K562 (cell line): ENCODE measurements around the gene CRTC3.

Source experiments
- ATF2 ChIP-seq: sonication (generic); formaldehyde crosslinking; IDR thresholded peaks from 2 replicates; pipeline ENCODE4 v1.8.1; 2022; ENCODE audit warnings: missing genetic modification reagents
- CHD7 ChIP-seq: fragments of 200-600 bp; sonication (generic); IDR thresholded peaks from one replicate; pipeline ENCODE4 v1.6.1; 2012; ENCODE audit warnings: mild to moderate bottlenecking, low read depth, low read length, inconsistent platforms
- CTCF ChIP-seq, 3 experiments: IDR thresholded peaks in 2 of 3; conservative IDR thresholded peaks in 1 of 3; 2 replicates each; pipeline ENCODE4 v1.5.1; 2011 to 2012; ENCODE audit warnings: low read length in 3 of 3, mild to moderate bottlenecking in 3 of 3, control low read depth in 2 of 3, improper control_type of control experiment in 1 of 3, inconsistent platforms in 1 of 3, low read depth in 1 of 3, mixed read lengths in 1 of 3, moderate library complexity in 1 of 3; ENCODE audit not compliant: insufficient read depth in 2 of 3
- EP300 ChIP-seq: IDR thresholded peaks from 2 replicates; pipeline ENCODE4 v1.6.1; 2012; ENCODE audit warnings: low read length, improper control_type of control experiment
- GABPA ChIP-seq: fragments of 200-800 bp; sonication (Bioruptor generic); conservative IDR thresholded peaks from 2 replicates; pipeline ENCODE4 v1.6.1; 2016; ENCODE audit warnings: low read depth, missing genetic modification characterization, missing compliant biosample characterization
- HMG20B ChIP-seq: fragments of 250-450 bp; sonication (Bioruptor Pico); IDR thresholded peaks from 2 replicates; pipeline ENCODE4 v1.5.0; 2021; ENCODE audit warnings: mild to moderate bottlenecking
- POLR2AphosphoS5 ChIP-seq: IDR thresholded peaks from 2 replicates; pipeline ENCODE4 v1.6.1; 2011; ENCODE audit warnings: mild to moderate bottlenecking, low read depth, low read length, moderate library complexity; ENCODE audit not compliant: control insufficient read depth, insufficient read depth
- SIRT6 ChIP-seq: IDR thresholded peaks from one replicate; pipeline ENCODE4 v1.6.1; 2012; ENCODE audit warnings: low read depth, mild to moderate bottlenecking, control low read depth, inconsistent platforms, low read length, moderate library complexity
- SPI1 ChIP-seq: IDR thresholded peaks from 2 replicates; pipeline ENCODE4 v1.6.1; 2011; ENCODE audit warnings: low read depth, low read length, control low read depth, borderline replicate concordance
- ZNF24 ChIP-seq: fragments of 450-650 bp; IDR thresholded peaks from 2 replicates; pipeline ENCODE4 v1.6.1; 2016

GRCh38 chr15:90597577-90597976 is 67.9 kb downstream of the CRTC3 start:
- TF ChIP-seq EP300 (no peak), SIRT6 (no peak), SPI1 (no peak), GABPA (tag) (no peak), CHD7 (no peak), CTCF (IDR thresholded peaks at IDR 0.05 in 2 of 3, conservative IDR thresholded peaks at IDR 0.05 in 1 of 3; ENCODE audit: insufficient read depth in 2 of 3, low read depth in 1 of 3, low read length in 3 of 3) (no peak), ATF2 (CRISPR knock-in tag) (no peak), POLR2AphosphoS5 (no peak), HMG20B (CRISPR knock-in tag) (no peak), ZNF24 (no peak)
